HAP-1 (cell line): ENCODE data around the gene DTX2.
"Not testable (repeated sequence)": the region's sequence is repeated elsewhere in the genome, so short reads cannot be mapped to it uniquely, and the experiment has no call there.

Experiments
- DNase-seq, 2 experiments: peaks; one replicate each; pipeline ENCODE4 v3.0.0-alpha.2; 2016 to 2020; ENCODE audit warnings: low spot score in 2 of 2
- H3K27me3 ChIP-seq: fragments of 250-450 bp; sonication (Bioruptor Pico); 2 replicates; pipeline ENCODE4 v1.5.1; 2020; ENCODE audit warnings: low read depth, mild to moderate bottlenecking, moderate library complexity
- H3K36me3 ChIP-seq: fragments of 250-450 bp; sonication (Bioruptor Pico); replicated peaks from 2 replicates; pipeline ENCODE4 v1.5.1; 2020; ENCODE audit warnings: mild to moderate bottlenecking
- H3K4me1 ChIP-seq: fragments of 250-450 bp; sonication (Bioruptor Pico); 2 replicates; pipeline ENCODE4 v1.5.1; 2020; ENCODE audit warnings: mild to moderate bottlenecking
- H3K4me3 ChIP-seq: fragments of 250-450 bp; sonication (Bioruptor Pico); 2 replicates; pipeline ENCODE4 v1.5.1; 2020; ENCODE audit warnings: mild to moderate bottlenecking, moderate library complexity
- H3K9me3 ChIP-seq: fragments of 250-450 bp; sonication (Bioruptor Pico); 2 replicates; pipeline ENCODE4 v1.5.1; 2020; ENCODE audit warnings: mild to moderate bottlenecking, moderate library complexity
- in situ Hi-C: fragments of 300-500 bp; cut with MboI; formaldehyde crosslinking; loops from 3 replicates; pipeline ENCODE4 v1.14.3; 2020; ENCODE audit warnings: low sequenced_read_pairs, inconsistent platforms, mixed read lengths

The DTX2 gene

DNA sequence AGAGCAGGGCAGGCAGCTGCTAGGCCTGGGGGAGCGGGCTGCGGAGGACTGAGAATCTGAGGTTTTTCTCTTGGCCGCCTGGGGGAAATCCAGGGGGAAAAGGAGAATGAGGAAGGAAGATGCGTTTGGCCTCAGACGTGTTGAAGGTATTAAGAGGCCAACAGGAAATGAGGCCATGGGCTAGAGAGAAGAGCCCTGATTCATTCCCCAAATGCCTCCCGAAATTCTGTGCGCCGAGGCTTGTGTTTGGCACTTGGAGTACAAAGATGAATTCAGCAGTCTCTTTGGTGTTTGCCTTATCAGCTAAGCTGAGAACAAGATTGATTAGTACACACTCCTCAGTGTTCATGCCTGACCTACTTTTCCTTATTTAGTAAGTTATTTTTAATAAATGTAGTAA is 4.4 kb downstream of the DTX2 start:
- H3K4me1 ChIP-seq, DNase-seq, H3K27me3 ChIP-seq, H3K9me3 ChIP-seq, H3K36me3 ChIP-seq, in situ Hi-C loops, H3K4me3 ChIP-seq: not testable (repeated sequence)

DNA sequence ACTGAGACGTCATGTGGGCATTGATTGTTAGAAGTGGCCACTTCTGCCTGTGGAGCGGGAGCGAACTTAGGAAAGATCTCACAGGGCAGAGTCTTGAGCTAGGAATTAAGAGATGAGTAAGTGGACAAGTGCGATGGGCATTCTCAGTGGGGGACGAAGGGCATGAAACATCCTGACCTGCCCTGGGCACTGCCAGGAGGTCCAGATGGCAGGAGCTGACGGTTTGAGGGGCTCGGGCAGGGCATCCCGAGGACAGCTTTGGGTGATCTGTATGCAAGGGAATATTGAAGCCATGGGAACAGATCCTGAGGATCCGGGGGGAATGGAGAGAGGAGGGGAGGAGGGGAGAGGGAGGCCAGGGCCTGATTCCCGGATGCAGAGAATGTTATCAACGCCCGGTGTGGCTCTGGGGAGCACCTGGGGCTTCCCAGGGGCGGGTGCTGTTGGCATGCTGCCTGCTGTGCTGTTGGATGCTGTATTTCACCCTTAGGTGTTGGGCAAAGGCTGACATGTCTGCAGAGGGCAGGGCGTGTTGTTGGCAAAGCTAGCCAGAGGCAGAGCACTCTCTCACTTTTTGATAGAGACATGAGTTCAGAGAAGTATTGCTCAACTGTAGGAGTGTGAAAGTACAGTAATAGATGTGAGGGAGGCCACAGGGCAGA is 6.4 kb downstream of the DTX2 start:
- DNase-seq, in situ Hi-C loops, H3K9me3 ChIP-seq: not testable (repeated sequence)

DNA sequence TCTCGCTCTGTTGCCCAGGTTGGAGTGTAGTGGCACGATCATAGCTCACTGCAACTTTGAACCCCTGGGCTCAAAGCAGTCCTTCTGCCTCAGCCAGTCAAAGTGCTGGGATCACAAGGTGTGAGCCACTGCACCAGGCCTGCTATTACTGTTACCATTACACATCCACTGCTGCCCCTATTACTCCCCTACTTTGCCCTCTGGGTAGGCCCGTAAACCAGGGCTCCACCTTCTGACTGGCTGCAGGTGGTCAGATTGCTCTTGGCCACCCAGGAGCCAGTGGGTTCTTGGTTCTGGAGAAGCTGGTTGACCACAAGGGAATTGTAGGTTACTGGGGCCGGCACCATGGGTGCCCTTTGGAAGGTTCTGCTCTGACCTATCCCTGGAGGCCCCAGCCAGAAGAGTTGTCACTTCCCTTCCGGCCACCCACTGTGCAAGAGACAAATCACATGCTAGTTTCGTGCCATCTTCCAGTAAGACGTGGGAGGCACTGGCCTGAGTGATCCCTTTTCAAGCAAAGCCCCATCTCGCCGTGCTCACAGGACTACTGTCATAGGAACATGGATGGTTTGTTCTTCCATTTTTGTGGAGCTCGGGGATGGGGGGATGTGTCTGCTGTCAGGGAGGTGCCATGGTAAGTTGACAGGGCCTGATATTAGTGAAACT is 10.2 kb downstream of the DTX2 start:
- DNase-seq, in situ Hi-C loops, H3K27me3 ChIP-seq, H3K4me1 ChIP-seq, H3K4me3 ChIP-seq, H3K9me3 ChIP-seq, H3K36me3 ChIP-seq: not testable (repeated sequence)

More for the DNA sequence above, 6.4 kb downstream of the DTX2 start:
- H3K4me1 ChIP-seq, H3K27me3 ChIP-seq, H3K4me3 ChIP-seq, H3K36me3 ChIP-seq: not testable (repeated sequence)

DNA sequence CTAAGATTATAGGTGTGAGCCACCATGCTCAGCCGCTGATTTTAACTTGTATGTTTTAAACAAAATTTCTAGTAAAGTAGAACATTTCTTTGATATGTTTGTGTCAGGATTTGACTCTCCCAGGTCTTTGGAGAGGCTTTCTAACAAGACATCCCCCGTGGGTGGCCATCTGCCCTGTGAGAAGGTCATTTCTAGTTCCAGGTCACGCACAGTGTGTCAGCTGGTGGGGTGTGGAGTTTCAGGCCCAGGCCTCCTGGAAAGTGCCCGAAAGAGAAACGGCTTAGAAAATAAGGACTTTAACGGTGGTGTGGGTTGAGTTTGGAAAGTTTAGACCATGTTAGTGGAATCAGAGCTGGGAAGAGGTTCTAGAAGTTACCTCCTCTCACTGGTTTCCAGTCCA is 11.6 kb downstream of the DTX2 start:
- H3K4me1 ChIP-seq, in situ Hi-C loops: not testable (repeated sequence)

DNA sequence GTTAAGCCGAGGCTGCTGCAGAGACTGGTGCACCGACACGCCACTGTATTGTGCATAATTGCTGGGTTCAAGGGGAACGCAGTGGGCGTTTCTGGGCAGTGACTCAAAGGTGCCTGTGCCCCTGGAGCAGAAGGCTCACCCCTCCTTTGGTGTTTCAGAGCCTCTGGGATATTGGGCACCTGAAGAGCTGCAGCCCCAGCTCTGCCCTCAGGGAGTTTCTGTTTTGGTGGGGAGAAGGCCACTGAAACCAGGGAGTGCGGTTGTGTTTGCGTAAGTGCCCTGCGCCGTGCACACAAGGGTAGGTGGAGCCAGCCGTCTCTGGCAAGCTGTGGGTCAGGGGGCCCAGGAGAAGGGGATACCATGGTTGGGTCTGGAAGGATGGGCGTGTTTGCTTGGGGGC is 14.8 kb downstream of the DTX2 start:
- in situ Hi-C loops, H3K4me3 ChIP-seq, H3K36me3 ChIP-seq, H3K9me3 ChIP-seq, H3K4me1 ChIP-seq, H3K27me3 ChIP-seq, DNase-seq: not testable (repeated sequence)

More for the DNA sequence above, 11.6 kb downstream of the DTX2 start:
- H3K9me3 ChIP-seq, DNase-seq, H3K36me3 ChIP-seq, H3K4me3 ChIP-seq, H3K27me3 ChIP-seq: not testable (repeated sequence)

DNA sequence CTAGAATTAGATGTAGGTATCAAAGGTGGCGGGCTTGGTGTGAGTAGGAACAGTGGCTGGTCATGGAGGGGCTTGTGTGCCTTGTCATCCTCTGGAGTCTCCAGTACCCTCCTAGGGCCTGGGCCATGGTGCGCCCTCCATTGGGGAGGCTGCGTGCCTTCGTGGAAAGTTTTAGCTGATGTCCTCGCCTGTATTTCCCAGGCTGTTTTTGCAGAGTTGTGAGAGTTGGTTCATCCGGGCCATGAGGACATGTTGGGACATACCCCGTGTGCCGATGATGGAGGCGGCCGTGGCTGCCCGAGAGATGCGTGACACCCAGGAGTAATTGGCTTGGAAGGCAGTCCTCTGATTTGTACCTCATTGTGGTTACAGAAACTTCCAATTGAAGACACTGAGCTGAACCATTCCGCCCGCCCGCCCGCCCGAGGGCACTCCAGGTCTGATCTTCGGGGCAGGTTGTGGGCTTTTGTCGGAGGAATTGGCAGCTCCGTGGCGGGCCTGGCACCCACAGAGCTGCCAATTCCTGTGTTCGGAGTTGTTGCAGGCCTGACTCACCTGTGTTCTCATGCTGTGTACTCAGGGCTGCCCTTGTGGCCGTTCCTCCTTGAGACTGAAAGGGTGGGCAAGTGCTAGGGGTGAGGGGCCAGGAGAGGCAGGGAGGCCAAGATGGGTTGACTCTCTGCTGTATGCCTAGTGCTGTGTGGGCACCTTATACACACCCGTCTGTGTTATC is 15.4 kb downstream of the DTX2 start:
- DNase-seq, H3K36me3 ChIP-seq, H3K9me3 ChIP-seq, H3K27me3 ChIP-seq, in situ Hi-C loops, H3K4me1 ChIP-seq, H3K4me3 ChIP-seq: not testable (repeated sequence)

DNA sequence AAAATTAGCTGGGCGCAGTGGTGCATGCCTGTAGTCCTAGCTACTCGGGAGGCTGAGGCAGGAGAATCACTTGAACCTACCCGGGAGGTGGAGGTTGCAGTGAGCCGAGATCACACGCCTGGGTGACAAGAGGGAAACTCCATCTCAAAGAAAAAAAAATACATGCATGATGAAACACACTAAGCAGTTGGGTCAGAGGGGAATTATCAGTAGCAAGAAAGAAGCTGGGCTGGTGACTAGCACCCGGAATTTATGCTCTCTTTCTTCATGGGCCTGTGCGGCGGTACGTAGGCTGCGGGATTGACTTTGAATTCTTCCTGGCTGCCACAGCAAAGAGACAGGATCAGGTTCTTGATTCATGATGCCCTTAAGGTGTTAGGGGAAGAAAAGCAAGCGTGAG is 18.1 kb downstream of the DTX2 start:
- H3K9me3 ChIP-seq, in situ Hi-C loops, DNase-seq, H3K4me1 ChIP-seq, H3K27me3 ChIP-seq, H3K36me3 ChIP-seq, H3K4me3 ChIP-seq: not testable (repeated sequence)

DNA sequence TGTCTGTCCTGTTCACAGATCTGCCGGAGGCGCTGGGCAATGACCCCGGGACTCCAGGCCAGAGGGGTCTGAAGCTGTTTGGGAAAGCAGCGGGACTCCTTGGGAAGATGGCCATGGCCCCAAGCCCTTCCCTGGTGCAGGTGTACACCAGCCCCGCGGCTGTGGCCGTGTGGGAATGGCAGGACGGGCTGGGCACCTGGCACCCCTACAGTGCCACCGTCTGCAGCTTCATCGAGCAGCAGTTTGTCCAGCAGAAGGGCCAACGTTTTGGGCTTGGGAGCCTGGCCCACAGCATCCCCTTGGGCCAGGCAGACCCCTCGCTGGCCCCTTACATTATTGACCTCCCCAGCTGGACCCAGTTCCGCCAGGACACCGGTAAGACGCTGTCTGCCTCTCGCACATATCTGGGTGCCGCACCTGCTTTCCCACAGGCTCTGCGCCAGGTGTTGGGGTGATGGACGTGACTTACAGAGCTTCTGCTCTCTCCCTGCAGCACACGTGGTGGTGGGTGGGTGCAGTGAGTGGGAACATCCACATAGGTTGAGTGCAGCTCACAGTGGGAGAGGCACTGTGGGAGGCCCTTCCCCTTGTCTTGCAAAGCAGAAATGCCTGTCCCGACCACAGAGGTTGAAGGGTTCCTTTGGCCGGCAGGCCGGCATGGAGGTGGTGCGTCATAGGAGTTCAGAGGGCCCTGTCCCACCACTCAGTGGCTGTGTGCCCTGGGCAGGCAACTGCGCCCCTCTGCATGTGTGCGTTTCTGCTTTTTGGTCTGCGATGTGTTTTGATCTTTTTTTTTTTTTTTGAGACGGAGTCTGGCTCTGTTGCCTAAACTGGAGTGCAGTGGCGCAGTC is 19.1 kb downstream of the DTX2 start:
- in situ Hi-C loops, H3K9me3 ChIP-seq: not testable (repeated sequence)

DNA sequence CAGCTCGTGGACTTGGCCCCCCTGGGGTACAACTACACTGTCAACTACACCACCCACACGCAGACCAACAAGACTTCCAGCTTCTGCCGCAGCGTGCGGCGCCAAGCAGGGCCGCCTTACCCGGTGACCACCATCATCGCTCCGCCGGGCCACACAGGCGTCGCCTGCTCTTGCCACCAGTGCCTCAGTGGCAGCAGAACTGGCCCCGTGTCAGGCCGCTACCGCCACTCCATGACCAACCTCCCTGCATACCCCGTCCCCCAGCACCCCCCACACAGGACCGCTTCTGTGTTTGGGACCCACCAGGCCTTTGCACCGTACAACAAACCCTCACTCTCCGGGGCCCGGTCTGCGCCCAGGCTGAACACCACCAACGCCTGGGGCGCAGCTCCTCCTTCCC is 21.2 kb downstream of the DTX2 start:
- H3K4me3 ChIP-seq, H3K27me3 ChIP-seq, in situ Hi-C loops, H3K4me1 ChIP-seq, H3K9me3 ChIP-seq, DNase-seq, H3K36me3 ChIP-seq: not testable (repeated sequence)

More for the DNA sequence above, 19.1 kb downstream of the DTX2 start:
- H3K36me3 ChIP-seq, H3K4me1 ChIP-seq, DNase-seq, H3K27me3 ChIP-seq, H3K4me3 ChIP-seq: not testable (repeated sequence)

DNA sequence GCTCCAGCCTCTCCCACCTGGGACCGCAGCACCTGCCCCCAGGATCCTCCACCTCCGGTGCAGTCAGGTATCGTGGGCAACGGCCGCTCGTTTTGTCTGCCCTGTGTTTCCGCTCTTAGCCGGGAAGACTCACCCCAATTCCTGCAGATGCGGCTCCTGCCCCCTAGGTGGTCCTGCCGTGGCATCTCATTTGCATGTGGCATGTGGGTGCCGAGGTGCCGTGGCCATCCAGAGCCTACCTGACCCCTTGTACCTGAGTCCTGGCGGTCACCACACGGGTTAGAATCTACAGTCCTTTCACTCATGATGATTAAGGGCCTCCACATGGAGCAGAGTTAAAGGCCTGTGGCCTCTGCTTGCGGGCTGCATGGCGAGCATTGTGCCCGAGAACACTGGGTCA is 21.6 kb downstream of the DTX2 start:
- H3K36me3 ChIP-seq, H3K27me3 ChIP-seq, H3K4me1 ChIP-seq, H3K9me3 ChIP-seq, DNase-seq, in situ Hi-C loops, H3K4me3 ChIP-seq: not testable (repeated sequence)

DNA sequence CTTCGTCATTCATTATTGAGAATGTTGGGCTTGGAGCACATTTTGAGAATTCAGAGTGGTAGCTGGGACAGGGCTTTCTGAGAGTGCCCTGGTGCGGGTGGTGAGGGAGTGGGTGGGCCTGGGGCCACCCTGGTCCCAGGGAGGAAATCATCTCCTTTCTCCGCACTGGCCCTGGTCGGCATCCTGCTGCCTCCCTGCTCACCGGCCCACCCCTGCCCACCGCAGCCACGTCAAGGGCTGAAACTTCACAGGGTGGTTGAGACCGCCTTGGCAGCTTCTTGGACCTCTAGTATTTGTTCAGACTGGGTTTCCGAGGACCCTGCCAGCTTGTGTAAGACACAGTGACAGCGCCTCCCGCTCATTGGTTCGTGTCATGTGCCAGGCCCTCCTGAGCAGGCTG is 22.9 kb downstream of the DTX2 start:
- H3K4me1 ChIP-seq, H3K9me3 ChIP-seq, H3K36me3 ChIP-seq, H3K27me3 ChIP-seq, DNase-seq, in situ Hi-C loops, H3K4me3 ChIP-seq: not testable (repeated sequence)

DNA sequence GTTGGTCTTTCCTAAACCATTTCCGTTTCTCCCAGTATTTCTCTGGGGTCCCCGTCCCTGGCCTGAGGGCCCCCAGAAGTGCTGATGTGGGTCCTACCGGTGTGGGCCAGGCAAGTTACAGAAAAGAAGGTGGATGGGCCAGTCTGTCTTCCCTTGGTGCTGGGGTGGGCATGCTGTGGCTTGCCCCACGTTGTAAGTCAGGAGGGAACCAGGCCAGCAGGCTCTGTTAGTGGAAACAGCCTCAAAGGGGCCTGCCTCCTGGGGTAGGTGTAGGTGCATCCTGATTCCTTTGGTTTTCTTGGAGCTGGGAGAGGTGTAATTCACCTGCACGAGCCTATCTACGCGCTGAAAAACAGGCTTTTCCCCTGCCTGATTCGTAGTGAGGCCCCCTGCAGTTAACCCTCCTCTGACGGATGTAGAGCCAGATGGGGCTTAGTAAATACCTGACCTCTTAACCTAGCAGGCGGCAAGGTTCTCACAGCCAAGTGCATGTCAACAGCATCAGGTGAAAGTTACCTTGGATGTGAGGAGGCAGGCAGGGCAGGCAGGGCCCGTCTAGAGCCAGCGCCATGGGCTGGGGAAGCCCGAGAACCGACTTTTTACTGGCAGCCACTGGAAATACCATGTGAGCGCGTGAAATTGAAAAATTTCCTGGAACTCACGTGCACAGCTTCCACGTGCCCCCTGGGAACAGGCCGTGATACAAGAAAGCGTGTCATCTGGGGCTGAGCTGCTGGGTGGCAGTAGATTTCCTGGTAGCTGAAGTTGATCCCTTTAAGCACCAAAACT is 24.5 kb downstream of the DTX2 start:
- in situ Hi-C loops, H3K36me3 ChIP-seq, H3K4me1 ChIP-seq, H3K4me3 ChIP-seq, H3K27me3 ChIP-seq, H3K9me3 ChIP-seq, DNase-seq: not testable (repeated sequence)

DNA sequence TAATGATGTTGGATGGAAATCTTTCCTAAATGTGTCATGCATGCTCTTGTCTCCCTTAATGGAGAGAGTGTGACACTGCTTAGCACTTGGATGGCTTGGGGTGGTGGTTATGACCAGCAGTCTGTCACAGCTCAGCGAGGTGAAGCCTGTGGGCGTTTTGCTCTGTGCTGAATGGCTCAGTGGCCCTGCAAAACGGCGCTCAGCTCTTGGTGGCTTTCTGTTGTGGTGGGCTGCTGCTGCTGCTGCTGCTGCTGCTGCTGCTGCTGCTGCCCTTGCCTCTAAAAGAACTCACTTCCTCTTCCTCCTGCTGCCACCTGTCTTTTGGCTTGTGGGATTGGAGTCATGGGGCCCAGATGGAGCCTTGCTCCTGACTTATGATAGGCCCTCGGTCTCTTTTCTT is 25.1 kb downstream of the DTX2 start:
- H3K9me3 ChIP-seq, H3K36me3 ChIP-seq, H3K4me1 ChIP-seq, in situ Hi-C loops, DNase-seq, H3K4me3 ChIP-seq, H3K27me3 ChIP-seq: not testable (repeated sequence)
